Measurements from ENCODE around the gene ADGB. TPM values are rescaled to one million over a fixed set of nuclear protein-coding genes. Genes with fewer than 3 reads are reported as not detected.

The ADGB gene
- total and polyA plus RNA-seq, 9 of the 15 experiments (the other 6 are each of a cell fraction or from before 2014, with no cell fraction given) = not detected

GRCh38 chr6:146862508-146862919 is 263.7 kb downstream of the ADGB start (continued):
- TF ChIP-seq FOXJ2 (tag; IDR thresholded peaks at IDR 0.05) (no peak), CXXC5 (CRISPR knock-in tag; IDR thresholded peaks at IDR 0.05) (no peak), EWSR1 (IDR thresholded peaks at IDR 0.05; ENCODE audit: borderline replicate concordance, low read depth, partially characterized antibody) (no peak), NFXL1 (CRISPR knock-in tag; IDR thresholded peaks at IDR 0.05) (no peak), LCOR (CRISPR knock-in tag; IDR thresholded peaks at IDR 0.05) (no peak), MAFF (IDR thresholded peaks at IDR 0.05; ENCODE audit: low read length) (no peak), CCAR2 (IDR thresholded peaks at IDR 0.05; ENCODE audit: low read depth, low read length) (no peak), FOXJ3 (CRISPR knock-in tag; IDR thresholded peaks at IDR 0.05) (no peak), NFRKB (IDR thresholded peaks at IDR 0.05; ENCODE audit: low read depth) (no peak), MCM5 (IDR thresholded peaks at IDR 0.05; ENCODE audit: low read depth) (no peak), HDGF (IDR thresholded peaks at IDR 0.05) (no peak), TFE3 (CRISPR knock-in tag; IDR thresholded peaks at IDR 0.05) (no peak), RCOR1 (IDR thresholded peaks at IDR 0.05; ENCODE audit: borderline replicate concordance in 1 of 2, low read depth in 2 of 2, low read length in 2 of 2) (no peak), MTA2 (IDR thresholded peaks at IDR 0.05; ENCODE audit: low read depth) (no peak), POLR3A (IDR thresholded peaks at IDR 0.05; ENCODE audit: borderline replicate concordance, extremely low read depth, insufficient read depth, insufficient read length) (no peak), KLF16 (IDR thresholded peaks at IDR 0.05) (no peak), ZNF57 (CRISPR knock-in tag; IDR thresholded peaks at IDR 0.05) (no peak; the same call in 1 of the 2 replicates), RBM34 (IDR thresholded peaks at IDR 0.05; ENCODE audit: borderline replicate concordance, insufficient read depth, low read length) (no peak), ZNF354B (CRISPR knock-in tag; IDR thresholded peaks at IDR 0.05) (no peak), MEIS2 (IDR thresholded peaks at IDR 0.05; ENCODE audit: partially characterized antibody) (peak; percentile 57), BCOR (IDR thresholded peaks at IDR 0.05) (no peak), ELF1 (tag; IDR thresholded peaks at IDR 0.05) (no peak)
- TF ChIP-seq, protein P1, sequence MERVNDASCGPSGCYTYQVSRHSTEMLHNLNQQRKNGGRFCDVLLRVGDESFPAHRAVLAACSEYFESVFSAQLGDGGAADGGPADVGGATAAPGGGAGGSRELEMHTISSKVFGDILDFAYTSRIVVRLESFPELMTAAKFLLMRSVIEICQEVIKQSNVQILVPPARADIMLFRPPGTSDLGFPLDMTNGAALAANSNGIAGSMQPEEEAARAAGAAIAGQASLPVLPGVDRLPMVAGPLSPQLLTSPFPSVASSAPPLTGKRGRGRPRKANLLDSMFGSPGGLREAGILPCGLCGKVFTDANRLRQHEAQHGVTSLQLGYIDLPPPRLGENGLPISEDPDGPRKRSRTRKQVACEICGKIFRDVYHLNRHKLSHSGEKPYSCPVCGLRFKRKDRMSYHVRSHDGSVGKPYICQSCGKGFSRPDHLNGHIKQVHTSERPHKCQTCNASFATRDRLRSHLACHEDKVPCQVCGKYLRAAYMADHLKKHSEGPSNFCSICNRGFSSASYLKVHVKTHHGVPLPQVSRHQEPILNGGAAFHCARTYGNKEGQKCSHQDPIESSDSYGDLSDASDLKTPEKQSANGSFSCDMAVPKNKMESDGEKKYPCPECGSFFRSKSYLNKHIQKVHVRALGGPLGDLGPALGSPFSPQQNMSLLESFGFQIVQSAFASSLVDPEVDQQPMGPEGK (CRISPR knock-in tag; IDR thresholded peaks at IDR 0.05; ENCODE audit: borderline replicate concordance) = 0 out of 2 replicates have a peak, but pooled peaks have one; percentile 47
- TF ChIP-seq, protein P2, sequence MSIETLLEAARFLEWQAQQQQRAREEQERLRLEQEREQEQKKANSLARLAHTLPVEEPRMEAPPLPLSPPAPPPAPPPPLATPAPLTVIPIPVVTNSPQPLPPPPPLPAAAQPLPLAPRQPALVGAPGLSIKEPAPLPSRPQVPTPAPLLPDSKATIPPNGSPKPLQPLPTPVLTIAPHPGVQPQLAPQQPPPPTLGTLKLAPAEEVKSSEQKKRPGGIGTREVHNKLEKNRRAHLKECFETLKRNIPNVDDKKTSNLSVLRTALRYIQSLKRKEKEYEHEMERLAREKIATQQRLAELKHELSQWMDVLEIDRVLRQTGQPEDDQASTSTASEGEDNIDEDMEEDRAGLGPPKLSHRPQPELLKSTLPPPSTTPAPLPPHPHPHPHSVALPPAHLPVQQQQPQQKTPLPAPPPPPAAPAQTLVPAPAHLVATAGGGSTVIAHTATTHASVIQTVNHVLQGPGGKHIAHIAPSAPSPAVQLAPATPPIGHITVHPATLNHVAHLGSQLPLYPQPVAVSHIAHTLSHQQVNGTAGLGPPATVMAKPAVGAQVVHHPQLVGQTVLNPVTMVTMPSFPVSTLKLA (conservative IDR thresholded peaks at IDR 0.05) = no peak
- TF ChIP-seq, protein P3, sequence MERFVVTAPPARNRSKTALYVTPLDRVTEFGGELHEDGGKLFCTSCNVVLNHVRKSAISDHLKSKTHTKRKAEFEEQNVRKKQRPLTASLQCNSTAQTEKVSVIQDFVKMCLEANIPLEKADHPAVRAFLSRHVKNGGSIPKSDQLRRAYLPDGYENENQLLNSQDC (CRISPR knock-in tag; IDR thresholded peaks at IDR 0.05) = no peak
- TF ChIP-seq, protein P4, sequence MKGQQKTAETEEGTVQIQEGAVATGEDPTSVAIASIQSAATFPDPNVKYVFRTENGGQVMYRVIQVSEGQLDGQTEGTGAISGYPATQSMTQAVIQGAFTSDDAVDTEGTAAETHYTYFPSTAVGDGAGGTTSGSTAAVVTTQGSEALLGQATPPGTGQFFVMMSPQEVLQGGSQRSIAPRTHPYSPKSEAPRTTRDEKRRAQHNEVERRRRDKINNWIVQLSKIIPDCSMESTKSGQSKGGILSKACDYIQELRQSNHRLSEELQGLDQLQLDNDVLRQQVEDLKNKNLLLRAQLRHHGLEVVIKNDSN (CRISPR knock-in tag; IDR thresholded peaks at IDR 0.05) = no peak
